Activated T-helper 17 cell treated with anti-CD3 and anti-CD28 coated beads, Interleukin-2, amount 50 U/mL, for 72 hours (primary cell): ENCODE measurements around the gene CCR3. TPM values are rescaled to one million over a fixed set of nuclear protein-coding genes. Genes with fewer than 3 reads are reported as not detected.

Source experiments
- ATAC-seq: fragments of 150-1000 bp; cut with Tn5 transposase; replicated peaks from 2 replicates; pipeline ENCODE4 v1.10.0; 2021; ENCODE audit warnings: mild to moderate bottlenecking, moderate library complexity
- H3K27ac Mint-ChIP-seq: one replicate; pipeline ENCODE4 v1.8.0; 2022; ENCODE audit warnings: mixed read lengths
- H3K27me3 Mint-ChIP-seq: one replicate; pipeline ENCODE4 v1.8.0; 2022; ENCODE audit warnings: mixed read lengths
- H3K36me3 Mint-ChIP-seq: one replicate; pipeline ENCODE4 v1.8.0; 2022; ENCODE audit warnings: low read depth, mild to moderate bottlenecking, mixed read lengths
- H3K4me1 Mint-ChIP-seq: one replicate; pipeline ENCODE4 v1.8.0; 2022; ENCODE audit warnings: mixed read lengths
- H3K4me3 Mint-ChIP-seq: one replicate; pipeline ENCODE4 v1.8.0; 2022; ENCODE audit warnings: mild to moderate bottlenecking, mixed read lengths
- H3K9me3 Mint-ChIP-seq: one replicate; pipeline ENCODE4 v1.8.0; 2022; ENCODE audit warnings: mixed read lengths
- total RNA-seq, 2 donors: library from RNA; stranded (reverse); gene quantifications; one replicate each; pipeline ENCODE4 v1.2.3, GENCODE V29; 2022

The CCR3 gene
- total RNA-seq, 2 donors from 2014 or later, result not detected

DNA sequence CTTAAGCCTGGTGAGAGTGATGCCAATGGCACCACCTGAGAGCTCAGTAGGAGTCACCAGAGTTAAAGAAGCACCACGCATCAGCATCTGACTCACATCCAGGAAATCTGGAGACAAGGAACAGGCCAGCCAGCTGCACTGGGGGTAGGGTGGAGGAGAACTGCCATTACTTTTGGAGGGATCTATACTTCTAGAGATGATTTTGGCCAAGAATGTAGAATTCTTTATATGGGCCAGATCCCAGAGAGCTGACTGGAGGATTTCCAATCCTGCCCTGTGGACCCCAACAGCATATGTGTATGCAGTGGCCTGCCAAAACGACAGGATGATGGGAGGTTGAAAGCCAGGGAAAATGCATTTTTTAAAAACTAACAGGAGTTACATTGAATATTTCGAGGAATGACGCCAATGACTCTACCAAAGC, 29.8 kb downstream of the CCR3 start:
- H3K27me3 Mint-ChIP-seq, result peaks cover 10% of the 10 kb centered on the region

GRCh38 chr3:46276497-46277099, 34.3 kb downstream of the CCR3 start:
- H3K9me3 Mint-ChIP-seq, result no peaks in the 10 kb centered on the region
- H3K4me1 Mint-ChIP-seq, result peaks cover 31% of the 10 kb centered on the region
- ATAC-seq, result peak; percentile 65
- no peak overlapping the region for H3K4me3 Mint-ChIP-seq
- H3K36me3 Mint-ChIP-seq, result no peaks in the 10 kb centered on the region
- peaks cover 4% of the 10 kb centered on the region for H3K27me3 Mint-ChIP-seq
- H3K27ac Mint-ChIP-seq, result no peak overlapping the region

More for the DNA sequence above, 29.8 kb downstream of the CCR3 start:
- H3K4me1 Mint-ChIP-seq, result peaks cover 25% of the 10 kb centered on the region
- no peak overlapping the region for H3K27ac Mint-ChIP-seq
- H3K4me3 Mint-ChIP-seq, result no peak overlapping the region
- H3K36me3 Mint-ChIP-seq, result no peaks in the 10 kb centered on the region
- no peak for ATAC-seq
- H3K9me3 Mint-ChIP-seq, result no peaks in the 10 kb centered on the region

- Mint-ChIP-seq H3K4me3 (peak overlapping the region; percentile 4), H3K27me3 (no peaks in the 10 kb centered on the region), H3K36me3 (no peaks in the 10 kb centered on the region), H3K4me1 (peaks cover 40% of the 10 kb centered on the region), H3K27ac (peak overlapping the region; percentile 25), H3K9me3 (no peaks in the 10 kb centered on the region)
- no peak for ATAC-seq
These were observed 35.2 kb downstream of the CCR3 start for GRCh38 chr3:46277476-46277875.

- peak overlapping the region; percentile 38 for H3K4me3 Mint-ChIP-seq
- no peaks in the 10 kb centered on the region for H3K36me3 Mint-ChIP-seq
- H3K27ac Mint-ChIP-seq, result peak overlapping the region; percentile 42
- ATAC-seq, result no peak
- H3K9me3 Mint-ChIP-seq, result no peaks in the 10 kb centered on the region
- no peaks in the 10 kb centered on the region for H3K27me3 Mint-ChIP-seq
- H3K4me1 Mint-ChIP-seq, result peaks cover 54% of the 10 kb centered on the region
These were observed 36.8 kb downstream of the CCR3 start for GRCh38 chr3:46278816-46279672.

DNA sequence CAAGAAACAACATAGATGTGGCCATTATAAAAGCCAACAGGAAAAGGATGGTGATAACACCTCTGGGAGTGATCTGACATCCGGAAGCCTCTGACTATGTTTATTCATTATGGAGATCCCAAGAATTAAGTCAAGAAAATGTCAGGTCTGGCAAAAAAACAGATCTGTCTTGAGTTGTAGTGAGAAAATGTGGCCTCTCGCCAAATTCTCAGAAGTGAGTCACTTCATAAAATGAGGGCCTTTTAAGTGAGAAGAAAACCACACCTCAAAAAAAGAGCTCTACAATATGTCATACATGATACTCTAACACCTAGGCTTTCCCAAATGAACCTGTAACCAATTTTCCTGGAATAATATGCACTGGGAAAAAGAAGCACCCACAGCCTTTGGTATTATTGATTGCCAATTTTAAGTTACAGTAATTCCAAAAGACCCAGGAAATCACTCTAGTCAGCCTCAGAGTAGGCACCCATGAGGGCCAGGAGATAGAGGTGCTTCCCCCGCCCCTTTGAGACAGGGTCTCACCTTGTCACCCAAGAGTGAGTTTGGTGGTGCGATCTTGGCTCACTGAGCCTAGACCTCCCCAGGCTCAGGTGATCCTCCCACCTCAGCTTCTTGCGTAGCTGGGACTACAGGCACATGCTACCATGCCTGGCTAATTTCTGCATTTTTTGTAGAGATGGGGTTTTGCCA, 38.0 kb downstream of the CCR3 start:
- no peaks in the 10 kb centered on the region for H3K9me3 Mint-ChIP-seq
- no peaks in the 10 kb centered on the region for H3K27me3 Mint-ChIP-seq
- ATAC-seq, result peak; percentile 69
- peak overlapping the region; percentile 38 for H3K4me3 Mint-ChIP-seq
- peaks cover 61% of the 10 kb centered on the region for H3K4me1 Mint-ChIP-seq
- no peaks in the 10 kb centered on the region for H3K36me3 Mint-ChIP-seq
- peak overlapping the region; percentile 42 for H3K27ac Mint-ChIP-seq

DNA sequence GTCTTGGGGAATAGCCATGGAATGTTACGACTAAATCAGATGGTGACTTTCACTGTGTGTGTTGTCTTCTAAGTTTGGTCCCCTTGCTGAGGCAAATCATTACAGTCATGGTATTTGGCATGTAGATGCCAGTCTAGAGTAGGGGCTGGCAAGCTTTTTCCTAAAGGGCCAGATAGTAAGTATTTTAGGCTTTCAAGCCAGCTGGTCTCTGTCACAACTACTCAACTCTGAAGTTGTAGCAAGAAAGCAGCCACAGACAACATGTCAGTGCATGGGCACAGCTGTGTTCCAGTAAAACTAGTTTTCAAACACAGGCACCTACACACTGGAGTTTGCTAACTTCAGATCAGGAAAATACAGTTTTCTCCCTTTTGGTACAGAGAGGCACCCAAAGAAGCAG, 39.3 kb downstream of the CCR3 start:
- Mint-ChIP-seq H3K36me3 (no peaks in the 10 kb centered on the region), H3K9me3 (no peaks in the 10 kb centered on the region), H3K4me1 (peaks cover 73% of the 10 kb centered on the region), H3K27me3 (no peaks in the 10 kb centered on the region), H3K4me3 (no peak overlapping the region), H3K27ac (no peak overlapping the region)
- no peak for ATAC-seq

GRCh38 chr3:46282041-46282440, 39.8 kb downstream of the CCR3 start:
- Mint-ChIP-seq H3K27ac (no peak overlapping the region), H3K36me3 (no peaks in the 10 kb centered on the region), H3K27me3 (no peaks in the 10 kb centered on the region), H3K4me3 (peak overlapping the region; percentile 44), H3K9me3 (no peaks in the 10 kb centered on the region), H3K4me1 (peaks cover 72% of the 10 kb centered on the region)
- no peak for ATAC-seq

DNA sequence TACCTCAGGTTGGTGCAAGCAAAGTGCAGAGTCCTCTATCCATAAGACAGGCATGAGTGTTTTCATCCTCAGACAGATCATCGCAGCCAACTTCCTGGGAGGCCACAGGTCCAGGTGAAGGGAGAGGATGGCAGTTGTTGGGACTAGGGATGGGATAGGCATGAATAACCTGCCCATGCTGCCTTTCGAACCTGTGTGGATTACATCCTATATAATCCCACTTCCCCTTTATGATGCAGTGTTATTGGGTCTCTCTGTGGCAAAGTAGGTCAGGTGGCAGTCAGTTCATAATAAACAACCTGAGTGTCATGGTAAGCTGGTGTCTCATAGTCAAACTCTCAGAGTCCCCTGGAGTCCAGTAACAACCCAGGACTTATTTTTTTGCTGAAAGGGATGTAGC, 40.4 kb downstream of the CCR3 start:
- Mint-ChIP-seq H3K27ac (peak overlapping the region; percentile 85), H3K9me3 (no peaks in the 10 kb centered on the region), H3K4me1 (peaks cover 69% of the 10 kb centered on the region), H3K4me3 (peak overlapping the region; percentile 44), H3K27me3 (no peaks in the 10 kb centered on the region), H3K36me3 (no peaks in the 10 kb centered on the region)
- ATAC-seq, result no peak

GRCh38 chr3:46283881-46284450, 41.7 kb downstream of the CCR3 start:
- Mint-ChIP-seq H3K4me1 (peaks cover 61% of the 10 kb centered on the region), H3K27ac (peak overlapping the region; percentile 85), H3K27me3 (no peaks in the 10 kb centered on the region), H3K4me3 (peak overlapping the region; percentile 44), H3K36me3 (no peaks in the 10 kb centered on the region), H3K9me3 (no peaks in the 10 kb centered on the region)
- no peak for ATAC-seq

DNA sequence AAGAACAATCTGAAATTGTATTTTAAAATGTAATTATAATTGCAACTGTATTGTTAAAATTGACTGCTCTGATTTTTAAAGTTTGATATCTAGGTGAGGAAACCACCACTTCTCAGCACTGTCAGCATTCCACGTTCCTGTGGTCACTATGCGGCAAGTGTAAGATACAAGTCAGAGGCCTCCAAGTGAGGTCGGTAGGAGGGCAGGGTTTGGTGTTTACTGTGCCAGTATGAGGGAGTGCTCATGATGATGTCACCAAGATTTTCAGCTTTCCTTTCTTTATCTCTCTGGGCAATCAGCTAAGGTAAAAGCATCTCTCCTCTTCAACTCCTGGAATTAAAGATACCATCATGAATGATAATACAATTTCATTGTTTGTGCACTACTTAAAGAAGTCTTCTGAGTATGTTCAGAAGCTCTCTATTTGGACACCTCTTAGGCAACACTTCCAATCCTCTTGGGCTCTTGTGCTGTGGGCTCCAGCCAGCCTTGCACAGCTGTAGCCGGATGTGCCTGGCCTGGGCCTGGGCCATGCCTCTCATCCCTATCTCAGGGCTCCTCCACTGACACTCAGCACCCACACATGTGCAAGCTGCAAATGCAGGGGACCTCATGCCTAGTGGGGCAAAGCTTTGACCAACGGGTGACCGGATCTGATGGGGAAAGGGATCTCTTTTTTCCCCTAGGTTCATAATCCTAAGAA, 42.9 kb downstream of the CCR3 start:
- Mint-ChIP-seq H3K27me3 (no peaks in the 10 kb centered on the region), H3K4me1 (peaks cover 51% of the 10 kb centered on the region), H3K4me3 (peak overlapping the region; percentile 44), H3K27ac (peak overlapping the region; percentile 85), H3K36me3 (no peaks in the 10 kb centered on the region), H3K9me3 (no peaks in the 10 kb centered on the region)
- peak; percentile 80 for ATAC-seq

DNA sequence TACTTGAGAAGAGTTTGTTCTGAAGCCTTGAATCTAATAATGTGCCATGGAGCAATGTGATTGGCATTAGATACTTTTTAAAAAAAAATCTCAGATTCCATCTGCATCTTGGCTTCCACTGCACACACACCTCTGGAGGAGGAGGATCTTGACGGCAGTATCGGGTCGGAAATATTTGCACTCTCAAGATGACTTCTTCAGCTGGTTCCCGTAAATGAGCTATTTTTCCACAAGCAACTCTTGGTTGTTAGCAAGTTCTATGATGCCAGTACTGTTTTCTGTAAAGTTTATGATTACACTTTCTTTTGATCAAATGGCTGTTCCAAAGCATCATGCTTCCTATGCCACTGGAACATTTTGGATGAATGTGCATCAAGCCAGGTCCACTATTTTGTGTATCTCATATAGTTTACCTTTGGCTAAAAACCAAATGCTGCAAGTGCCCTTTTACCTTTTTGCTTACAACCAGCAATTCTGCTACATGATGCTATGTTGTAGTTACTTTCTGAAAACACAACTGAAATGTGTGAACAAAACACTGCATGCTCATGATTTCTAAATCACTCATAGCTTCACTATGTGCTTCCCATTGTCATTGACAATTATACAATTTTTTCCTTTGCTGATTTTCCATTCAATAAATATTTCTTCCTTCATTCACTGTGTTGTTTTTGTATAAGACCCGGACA, 43.8 kb downstream of the CCR3 start:
- Mint-ChIP-seq H3K36me3 (no peaks in the 10 kb centered on the region), H3K27ac (peak overlapping the region; percentile 85), H3K9me3 (no peaks in the 10 kb centered on the region), H3K4me1 (peaks cover 48% of the 10 kb centered on the region), H3K4me3 (peak overlapping the region; percentile 44), H3K27me3 (no peaks in the 10 kb centered on the region)
- ATAC-seq, result peak; percentile 17

DNA sequence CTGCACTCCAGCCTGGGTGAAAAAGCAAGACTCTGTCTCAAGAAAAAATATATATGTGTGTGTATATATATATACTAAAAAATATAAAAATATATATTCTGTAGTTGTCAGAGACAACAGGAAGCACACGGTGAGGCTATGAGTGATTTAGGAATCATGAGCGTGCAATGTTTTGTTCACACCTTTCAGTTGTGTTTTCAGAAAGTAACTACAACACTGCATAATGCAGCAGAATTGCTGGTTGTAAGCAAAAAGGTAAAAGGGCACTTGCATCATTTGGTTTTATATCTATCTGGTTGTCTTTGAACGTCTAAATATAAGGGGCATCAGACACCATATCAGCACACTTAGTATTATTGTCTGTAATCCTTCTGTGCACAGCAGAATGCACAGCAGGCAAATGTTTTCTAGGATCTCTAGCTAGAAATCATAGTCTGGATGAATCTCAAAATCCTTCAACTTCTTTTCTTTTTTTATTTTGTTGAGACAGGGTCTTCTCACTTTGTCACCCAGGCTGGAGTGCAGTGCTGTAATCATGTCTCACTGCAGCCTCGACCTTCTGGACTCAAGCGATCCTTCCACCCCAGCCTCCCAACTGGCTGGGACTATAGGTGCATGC, 44.8 kb downstream of the CCR3 start:
- Mint-ChIP-seq H3K27ac (peak overlapping the region; percentile 28), H3K4me3 (peak overlapping the region; percentile 9), H3K36me3 (no peaks in the 10 kb centered on the region), H3K4me1 (peaks cover 48% of the 10 kb centered on the region), H3K9me3 (no peaks in the 10 kb centered on the region), H3K27me3 (no peaks in the 10 kb centered on the region)
- peak; percentile 24 for ATAC-seq

GRCh38 chr3:46289551-46289950, 47.3 kb downstream of the CCR3 start:
- Mint-ChIP-seq H3K4me3 (no peak overlapping the region), H3K27ac (no peak overlapping the region), H3K27me3 (no peaks in the 10 kb centered on the region), H3K9me3 (no peaks in the 10 kb centered on the region), H3K4me1 (peaks cover 39% of the 10 kb centered on the region), H3K36me3 (no peaks in the 10 kb centered on the region)
- no peak for ATAC-seq
